A549 (cell line): Measurements from ENCODE around the gene PDE8B.

Experiments
- BHLHE40 ChIP-seq: IDR thresholded peaks from 2 replicates; pipeline ENCODE4 v1.6.1; 2012; ENCODE audit warnings: low read depth, low read length, inconsistent platforms
- CEBPB ChIP-seq, 2 experiments: fragments of >200 bp in 1 of 2; sonication (Bioruptor Twin) in 1 of 2; formaldehyde crosslinking in 1 of 2; IDR thresholded peaks; 2 replicates each; pipeline ENCODE4 v1.6.1; 2012 to 2016
- CTCF ChIP-seq: fragments of >200 bp; sonication (Bioruptor Twin); formaldehyde crosslinking; IDR thresholded peaks from 3 replicates; pipeline ENCODE4 v1.5.1; 2016
- RARB ChIP-seq: fragments of 250-450 bp; sonication (Bioruptor Pico); IDR thresholded peaks from 2 replicates; pipeline ENCODE4 v1.8.0; 2021; ENCODE audit warnings: mild to moderate bottlenecking, moderate library complexity
- REST ChIP-seq: fragments of 200-600 bp; sonication (generic); IDR thresholded peaks from 2 replicates; pipeline ENCODE4 v1.6.1; 2016; ENCODE audit warnings: antibody characterized with exemption, mild to moderate bottlenecking, moderate library complexity
- RFX5 ChIP-seq: fragments of 450-650 bp; IDR thresholded peaks from 2 replicates; pipeline ENCODE4 v1.7.1; 2014; ENCODE audit warnings: antibody characterized with exemption, mild to moderate bottlenecking, moderate library complexity

GRCh38 chr5:77431286-77431685, 220.8 kb downstream of the PDE8B start:
- TF ChIP-seq CEBPB (IDR thresholded peaks at IDR 0.05) (no peak), BHLHE40 (no peak), CTCF (no peak), RFX5 (no peak), REST (no peak), RARB (CRISPR knock-in tag) (no peak)
